Endothelial cell of umbilical vein (primary cell): ENCODE data around the gene CCDC40. TPM values are rescaled to one million over a fixed set of nuclear protein-coding genes. Genes with fewer than 3 reads are reported as not detected.

Experiments used
- BruUV-seq: library from RNA; stranded (reverse); fragments of 400-500 nt; replicated peaks from 2 replicates; lab custom pipeline; 2021; lab: Mats Ljungman, UMichigan
- CTCF ChIA-PET: fragments of 300-600, 350-600 bp; sonication (Branson Sonifier 250); formaldehyde crosslinking; loops from one replicate; lab custom pipeline; 2021; ENCODE audit warnings: antibody characterized with exemption, inconsistent platforms; lab: Charles Lee
- POLR2A ChIA-PET: fragments of 300-600, 350-600 bp; sonication (Branson Sonifier 250); formaldehyde crosslinking; loops from one replicate; lab custom pipeline; 2021; ENCODE audit warnings: antibody characterized with exemption, inconsistent platforms; lab: Charles Lee
- DNase-seq: peaks from one replicate; pipeline ENCODE4 v3.0.0-alpha.2; 2011; ENCODE audit warnings: low read depth, low spot score
- FAIRE-seq: peaks from 2 replicates; lab custom pipeline; 2011; peaks lifted over from hg19 to GRCh38; lab: Jason Lieb, UNC
- H2AFZ ChIP-seq: 2 replicates; pipeline ENCODE4 v1.6.0; 2012; ENCODE audit warnings: low read depth, low read length, control low read depth, inconsistent platforms
- H3K27ac ChIP-seq: 2 replicates; pipeline ENCODE4 v1.5.1; 2011; ENCODE audit warnings: low read depth, mild to moderate bottlenecking, control low read depth, low read length, moderate library complexity; ENCODE audit not compliant: insufficient read depth
- H3K27me3 ChIP-seq, 2 experiments: 2 replicates each; pipeline versions ENCODE4 v1.6.0 to v1.6.1; 2011; ENCODE audit warnings: low read length in 2 of 2, mixed read lengths in 1 of 2; ENCODE audit not compliant: control insufficient read depth in 2 of 2, insufficient read depth in 2 of 2
- H3K36me3 ChIP-seq, 2 experiments: 2 replicates in 1 of 2; 3 replicates in 1 of 2; pipeline ENCODE4 v1.5.1; 2011; ENCODE audit warnings: low read length in 2 of 2, mild to moderate bottlenecking in 1 of 2, moderate library complexity in 1 of 2; ENCODE audit not compliant: control insufficient read depth in 2 of 2, insufficient read depth in 2 of 2; ENCODE audit errors: extremely low read depth in 1 of 2
- H3K4me1 ChIP-seq: 3 replicates; pipeline ENCODE4 v1.5.1; 2011; ENCODE audit warnings: mild to moderate bottlenecking, low read length; ENCODE audit not compliant: control insufficient read depth, insufficient read depth; ENCODE audit errors: extremely low read depth
- H3K4me2 ChIP-seq: 2 replicates; pipeline ENCODE4 v1.6.1; 2011; ENCODE audit warnings: low read length, control low read depth, mixed read lengths; ENCODE audit not compliant: insufficient read depth
- H3K4me3 ChIP-seq, 3 experiments: fragments of 200-600 bp in 1 of 3; sonication (generic), shearing (Covaris generic) in 1 of 3; replicated peaks in 1 of 3; 2 replicates each; pipeline ENCODE4 v1.5.1; 2011 to 2016; ENCODE audit warnings: control low read depth in 3 of 3, low read length in 3 of 3, mild to moderate bottlenecking in 2 of 3, inconsistent platforms in 1 of 3, low read depth in 1 of 3, moderate library complexity in 1 of 3; ENCODE audit not compliant: insufficient read depth in 1 of 3
- H3K79me2 ChIP-seq: 2 replicates; pipeline ENCODE4 v1.6.0; 2012; ENCODE audit warnings: low read length, inconsistent platforms; ENCODE audit not compliant: control insufficient read depth, insufficient read depth
- H3K9ac ChIP-seq: replicated peaks from 2 replicates; pipeline ENCODE3; 2011; ENCODE audit warnings: low read length, control low read depth; ENCODE audit not compliant: insufficient read depth; ENCODE audit errors: extremely low read depth
- H3K9me1 ChIP-seq: replicated peaks from 3 replicates; pipeline ENCODE4 v1.6.0; 2011; ENCODE audit warnings: mild to moderate bottlenecking, low read length; ENCODE audit not compliant: control insufficient read depth, insufficient read depth; ENCODE audit errors: extremely low read depth
- H3K9me3 ChIP-seq: replicated peaks from 2 replicates; pipeline ENCODE4 v1.5.1; 2012; ENCODE audit warnings: low read length, inconsistent platforms; ENCODE audit not compliant: control insufficient read depth, insufficient read depth
- H4K20me1 ChIP-seq: replicated peaks from 2 replicates; pipeline ENCODE3; 2011; ENCODE audit warnings: mild to moderate bottlenecking, low read length; ENCODE audit not compliant: control insufficient read depth, insufficient read depth; ENCODE audit errors: extremely low read depth
- EZH2 ChIP-seq: IDR thresholded peaks from 2 replicates; pipeline ENCODE4 v1.6.1; 2012; ENCODE audit warnings: borderline replicate concordance, low read depth, mild to moderate bottlenecking, moderate library complexity, low read length, inconsistent platforms; ENCODE audit not compliant: severe bottlenecking
- FOS ChIP-seq: IDR thresholded peaks from 2 replicates; pipeline ENCODE4 v1.6.1; 2011; ENCODE audit warnings: mild to moderate bottlenecking, low read length, moderate library complexity, borderline replicate concordance; ENCODE audit not compliant: insufficient read depth
- GATA2 ChIP-seq: IDR thresholded peaks from 2 replicates; pipeline ENCODE4 v1.7.0; 2011; ENCODE audit warnings: low read depth, mild to moderate bottlenecking, moderate library complexity, mixed read lengths, low read length; ENCODE audit not compliant: insufficient read length, insufficient read depth
- JUN ChIP-seq: IDR thresholded peaks from 2 replicates; pipeline ENCODE4 v1.6.1; 2011; ENCODE audit warnings: borderline replicate concordance, low read depth; ENCODE audit not compliant: insufficient read length, insufficient read depth
- MYC ChIP-seq: IDR thresholded peaks from one replicate; pipeline ENCODE4 v1.6.1; 2011; ENCODE audit warnings: mild to moderate bottlenecking, low read depth, low read length
- POLR2A ChIP-seq: IDR thresholded peaks from 2 replicates; pipeline ENCODE4 v1.6.1; 2012; ENCODE audit warnings: low read depth, mild to moderate bottlenecking, control low read depth, low read length
- POLR2AphosphoS5 ChIP-seq: IDR thresholded peaks from 2 replicates; pipeline ENCODE4 v1.6.1; 2012; ENCODE audit warnings: low read depth, mild to moderate bottlenecking, control low read depth, low read length, moderate library complexity; ENCODE audit not compliant: insufficient read depth
- dilution Hi-C: fragments of 300-500 bp; cut with MboI; formaldehyde crosslinking; loops from one replicate; pipeline ENCODE4 v1.15.0; 2019; ENCODE audit warnings: low sequenced_read_pairs; ENCODE audit not compliant: extremely low pct_ligation_motif_present
- intact Hi-C: fragments of 100-400 bp; cut with micrococcal nuclease; formaldehyde crosslinking; loops from one replicate; pipeline ENCODE4 v1.10.0; 2022
- polyA plus RNA-seq, 4 experiments: library from polyadenylated mRNA; depleted of rRNA in 3 of 4; stranded (reverse) in 3 of 4; unstranded in 1 of 4; fragments of >200 nt; gene quantifications; 2 replicates each; pipeline versions ENCODE4 v1.2.1 to v1.2.3, GENCODE V29; 2011 to 2012; ENCODE audit warnings: missing spikeins in 1 of 4
- total RNA-seq: library from RNA; stranded (reverse); gene quantifications from 2 replicates; pipeline ENCODE4 v1.2.3, GENCODE V29; 2021
- TF ChIP-seq, protein P1 (sequence below): IDR thresholded peaks from 2 replicates; pipeline ENCODE4 v1.6.1; 2011; ENCODE audit not compliant: insufficient read depth, insufficient read length
- TF ChIP-seq, protein P2 (sequence below), 2 donors: IDR thresholded peaks; 1 replicate in 1 of 2; 2 replicates in 1 of 2; pipeline ENCODE4 v1.5.1; 2011; ENCODE audit warnings: low read length in 2 of 2, mild to moderate bottlenecking in 2 of 2, moderate library complexity in 2 of 2, control low read depth in 1 of 2, inconsistent platforms in 1 of 2, low read depth in 1 of 2; ENCODE audit not compliant: insufficient read depth in 1 of 2; ENCODE audit errors: extremely low read depth in 1 of 2

CCDC40 gene
- total and polyA plus RNA-seq, 2 donors (not counting 3 experiments of a cell fraction or from before 2014, with no cell fraction given), result 1.4 to 5.5 TPM

DNA sequence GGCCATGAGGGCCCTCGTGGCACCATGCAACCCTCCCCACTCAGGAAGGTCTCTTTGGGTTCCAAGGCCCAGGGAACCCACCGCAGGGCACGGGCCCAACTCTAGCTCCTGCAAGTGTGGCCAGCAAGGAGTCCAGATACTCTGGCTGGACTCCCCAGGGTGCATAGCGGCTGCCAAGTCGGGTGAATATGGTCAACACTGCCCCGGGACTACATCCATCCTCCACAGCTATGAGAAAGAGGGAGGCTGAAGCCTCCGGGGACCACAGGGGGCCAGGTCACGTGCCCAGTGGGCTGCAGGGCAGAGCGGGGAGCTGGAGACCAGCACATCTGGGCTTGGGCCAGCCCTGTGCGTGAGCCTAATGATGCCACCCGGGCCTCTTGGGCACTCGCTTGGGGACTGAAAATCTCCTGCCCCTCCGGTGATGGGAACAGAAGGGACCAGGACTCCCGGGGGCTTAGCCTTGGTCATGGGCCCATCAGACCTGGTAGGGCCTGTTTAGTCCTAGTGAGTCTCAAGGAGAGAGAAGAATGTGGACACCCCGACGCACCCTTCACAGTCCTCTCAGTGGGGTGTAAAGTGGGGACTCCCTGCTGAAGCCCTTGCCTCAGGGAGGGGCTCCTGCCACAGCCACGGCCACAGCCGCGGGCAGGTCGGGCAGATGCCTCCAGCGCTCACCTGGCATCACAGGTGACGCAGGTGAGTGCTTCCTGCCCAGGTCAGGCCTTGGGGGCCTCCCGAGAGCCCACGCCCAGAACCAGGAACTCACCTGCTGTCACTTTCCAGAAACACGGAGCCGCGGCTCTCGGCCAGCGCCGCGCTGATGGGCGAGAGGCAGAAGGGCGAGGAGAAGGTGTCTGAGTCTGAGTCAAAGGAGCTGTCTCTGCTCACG, 26.8 kb upstream of the CCDC40 start:
- intact Hi-C loops (loop anchor here (5.0 kb wide), 1 partner anchor 113 kb away; no protein-coding TSS in a partner anchor), dilution Hi-C loops (no loop called here)
- Histone ChIP-seq H3K4me2 (no peak overlapping the region), H3K4me1 (no peaks in the 10 kb centered on the region), H3K4me3 (no peak overlapping the region), H3K9me1 (no peaks in the 10 kb centered on the region), H4K20me1 (no peaks in the 10 kb centered on the region), H3K27ac (no peak overlapping the region), H3K36me3 (peaks cover 0 to 29% of the 10 kb centered on the region in 2 experiments), H3K9ac (no peak overlapping the region), H2AFZ (no peak overlapping the region), H3K27me3 (no peaks in the 10 kb centered on the region), H3K9me3 (no peaks in the 10 kb centered on the region), H3K79me2 (peaks cover 2% of the 10 kb centered on the region)
- FAIRE-seq (no peak), DNase-seq (no peak)
- no peak for TF ChIP-seq POLR2A
- TF ChIP-seq GATA2, result no peak
- TF ChIP-seq, protein P1, sequence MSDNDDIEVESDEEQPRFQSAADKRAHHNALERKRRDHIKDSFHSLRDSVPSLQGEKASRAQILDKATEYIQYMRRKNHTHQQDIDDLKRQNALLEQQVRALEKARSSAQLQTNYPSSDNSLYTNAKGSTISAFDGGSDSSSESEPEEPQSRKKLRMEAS, result no peak
- no peak for TF ChIP-seq EZH2
- TF ChIP-seq JUN, result no peak
- no peak for TF ChIP-seq FOS
- TF ChIP-seq, protein P2, sequence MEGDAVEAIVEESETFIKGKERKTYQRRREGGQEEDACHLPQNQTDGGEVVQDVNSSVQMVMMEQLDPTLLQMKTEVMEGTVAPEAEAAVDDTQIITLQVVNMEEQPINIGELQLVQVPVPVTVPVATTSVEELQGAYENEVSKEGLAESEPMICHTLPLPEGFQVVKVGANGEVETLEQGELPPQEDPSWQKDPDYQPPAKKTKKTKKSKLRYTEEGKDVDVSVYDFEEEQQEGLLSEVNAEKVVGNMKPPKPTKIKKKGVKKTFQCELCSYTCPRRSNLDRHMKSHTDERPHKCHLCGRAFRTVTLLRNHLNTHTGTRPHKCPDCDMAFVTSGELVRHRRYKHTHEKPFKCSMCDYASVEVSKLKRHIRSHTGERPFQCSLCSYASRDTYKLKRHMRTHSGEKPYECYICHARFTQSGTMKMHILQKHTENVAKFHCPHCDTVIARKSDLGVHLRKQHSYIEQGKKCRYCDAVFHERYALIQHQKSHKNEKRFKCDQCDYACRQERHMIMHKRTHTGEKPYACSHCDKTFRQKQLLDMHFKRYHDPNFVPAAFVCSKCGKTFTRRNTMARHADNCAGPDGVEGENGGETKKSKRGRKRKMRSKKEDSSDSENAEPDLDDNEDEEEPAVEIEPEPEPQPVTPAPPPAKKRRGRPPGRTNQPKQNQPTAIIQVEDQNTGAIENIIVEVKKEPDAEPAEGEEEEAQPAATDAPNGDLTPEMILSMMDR (IDR thresholded peaks at IDR 0.05; ENCODE audit: extremely low read depth in 1 of 2, insufficient read depth in 1 of 2, low read depth in 1 of 2, low read length in 2 of 2), result no peak
- no peak for TF ChIP-seq POLR2AphosphoS5
- TF ChIP-seq MYC, result no peak
- ChIA-PET CTCF (interaction anchor here (1.0 to 7.2 kb wide), 11 partner anchors 8 to 213 kb away, joined by 3 to 70 read pairs (median 6); partner anchors contain the start of gene CBX8), POLR2A (interaction anchor here (0.6 kb wide), 1 partner anchor 948 kb away, joined by 5 read pairs; no protein-coding TSS in a partner anchor)
- BruUV-seq, result no TSS peak
